H1 (cell line): ENCODE measurements around the gene HIPK1. TPM values are rescaled to one million over a fixed set of nuclear protein-coding genes. Genes with fewer than 3 reads are reported as not detected.

Source experiments
- CTCF ChIA-PET: fragments of 300-600 bp; sonication (Branson Sonifier 250); formaldehyde crosslinking; loops from one replicate; lab custom pipeline; 2021; ENCODE audit not compliant: partially characterized antibody; lab: Charles Lee
- POLR2A ChIA-PET: fragments of 300-600 bp; sonication (Branson Sonifier 250); formaldehyde crosslinking; loops from one replicate; lab custom pipeline; 2021; ENCODE audit warnings: inconsistent platforms; ENCODE audit not compliant: partially characterized antibody; lab: Charles Lee
- DNase-seq, 2 experiments: peaks; one replicate each; pipeline versions ENCODE4 v3.0.0 to v3.0.0-alpha.2; 2010 to 2022; ENCODE audit warnings: low spot score in 2 of 2, low read depth in 1 of 2, mixed read lengths in 1 of 2
- FAIRE-seq: peaks from 2 replicates; lab custom pipeline; 2011; peaks lifted over from hg19 to GRCh38; lab: Jason Lieb, UNC
- H2AFZ ChIP-seq: 2 replicates; pipeline ENCODE4 v1.8.1; 2012; ENCODE audit warnings: low read length, inconsistent platforms
- H2AK5ac ChIP-seq: 2 replicates; pipeline ENCODE4 v1.6.1; 2013; ENCODE audit warnings: low read depth, low read length
- H2BK120ac ChIP-seq: replicated peaks from 2 replicates; pipeline ENCODE3; 2013; ENCODE audit warnings: low read depth, low read length, inconsistent platforms
- H2BK12ac ChIP-seq: 2 replicates; pipeline ENCODE4 v1.6.1; 2013; ENCODE audit warnings: low read depth, low read length
- H2BK15ac ChIP-seq: 2 replicates; pipeline ENCODE4 v1.6.1; 2013; ENCODE audit warnings: low read length
- H2BK20ac ChIP-seq: 2 replicates; pipeline ENCODE4 v1.6.1; 2013; ENCODE audit warnings: low read length
- H2BK5ac ChIP-seq: 2 replicates; pipeline ENCODE4 v1.6.1; 2013; ENCODE audit warnings: low read depth, low read length
- H3K14ac ChIP-seq: 2 replicates; pipeline ENCODE4 v1.6.1; 2013; ENCODE audit warnings: inconsistent platforms; ENCODE audit not compliant: insufficient read length
- H3K18ac ChIP-seq: 2 replicates; pipeline ENCODE4 v1.6.1; 2013; ENCODE audit warnings: low read length; ENCODE audit errors: extremely low read depth
- H3K23ac ChIP-seq: 2 replicates; pipeline ENCODE4 v1.6.1; 2013; ENCODE audit warnings: inconsistent platforms; ENCODE audit not compliant: insufficient read length
- H3K23me2 ChIP-seq: 2 replicates; pipeline ENCODE4 v1.6.1; 2013; ENCODE audit warnings: low read depth, low read length
- H3K27ac ChIP-seq: 2 replicates; pipeline ENCODE4 v1.6.1; 2011; ENCODE audit warnings: low read depth, low read length, inconsistent platforms
- H3K27me3 ChIP-seq, 4 experiments: replicated peaks in 1 of 4; 1 replicate in 1 of 4; 2 replicates in 3 of 4; pipeline versions ENCODE4 v1.6.1 to v1.8.1; 2011 to 2013; ENCODE audit warnings: low read length in 3 of 4, mild to moderate bottlenecking in 3 of 4, inconsistent platforms in 2 of 4, mixed read lengths in 2 of 4, moderate library complexity in 1 of 4; ENCODE audit not compliant: control insufficient read depth in 3 of 4, insufficient read depth in 3 of 4; ENCODE audit errors: extremely low read depth in 1 of 4
- H3K36me3 ChIP-seq, 4 experiments: 2 replicates each; pipeline versions ENCODE4 v1.6.1 to v1.8.1; 2011 to 2013; ENCODE audit warnings: mild to moderate bottlenecking in 4 of 4, low read length in 3 of 4, moderate library complexity in 2 of 4, control low read depth in 1 of 4, inconsistent platforms in 1 of 4; ENCODE audit not compliant: insufficient read depth in 4 of 4, control insufficient read depth in 2 of 4
- H3K4ac ChIP-seq: replicated peaks from 2 replicates; pipeline ENCODE3; 2013; ENCODE audit warnings: low read length, low read depth, mixed read lengths, inconsistent platforms; ENCODE audit not compliant: insufficient read length
- H3K4me1 ChIP-seq, 4 experiments: replicated peaks in 1 of 4; 1 replicate in 1 of 4; 2 replicates in 3 of 4; pipeline versions ENCODE4 v1.6.1 to v1.8.1; 2011 to 2013; ENCODE audit warnings: low read length in 3 of 4, inconsistent platforms in 2 of 4, mixed read lengths in 1 of 4; ENCODE audit not compliant: insufficient read depth in 4 of 4, control insufficient read depth in 3 of 4
- H3K4me2 ChIP-seq, 2 experiments: 2 replicates each; pipeline versions ENCODE4 v1.6.1 to v1.8.1; 2011 to 2013; ENCODE audit warnings: low read depth in 2 of 2, low read length in 2 of 2, control low read depth in 1 of 2, inconsistent platforms in 1 of 2, mild to moderate bottlenecking in 1 of 2; ENCODE audit not compliant: insufficient read depth in 1 of 2
- H3K4me3 ChIP-seq, 4 experiments: fragments of 200-600, 300-600 bp in 1 of 4; sonication (generic), shearing (Covaris generic), sonication (Bioruptor Twin) in 1 of 4; 2 replicates each; pipeline versions ENCODE4 v1.5.1 to v1.8.1; 2011 to 2016; ENCODE audit warnings: low read length in 4 of 4, low read depth in 3 of 4, control low read depth in 2 of 4, inconsistent platforms in 2 of 4, mild to moderate bottlenecking in 2 of 4, mixed read lengths in 1 of 4, moderate library complexity in 1 of 4; ENCODE audit not compliant: insufficient read depth in 2 of 4; ENCODE audit errors: extremely low read depth in 1 of 4
- H3K56ac ChIP-seq: replicated peaks from 2 replicates; pipeline ENCODE3; 2013; ENCODE audit warnings: low read depth, mild to moderate bottlenecking, mixed read lengths, low read length, inconsistent platforms; ENCODE audit not compliant: insufficient read length
- H3K79me1 ChIP-seq: 2 replicates; pipeline ENCODE4 v1.6.1; 2013; ENCODE audit warnings: low read depth, low read length, control low read depth
- H3K79me2 ChIP-seq, 2 experiments: 2 replicates each; pipeline versions ENCODE4 v1.6.1 to v1.8.1; 2012 to 2013; ENCODE audit warnings: low read length in 2 of 2, mild to moderate bottlenecking in 2 of 2, inconsistent platforms in 1 of 2; ENCODE audit not compliant: insufficient read depth in 2 of 2, control insufficient read depth in 1 of 2
- H3K9ac ChIP-seq, 4 experiments: replicated peaks in 1 of 4; 1 replicate in 1 of 4; 2 replicates in 3 of 4; pipeline versions ENCODE4 v1.6.1 to v1.8.1; 2011 to 2013; ENCODE audit warnings: low read depth in 3 of 4, low read length in 3 of 4, control low read depth in 2 of 4, mild to moderate bottlenecking in 2 of 4, moderate library complexity in 2 of 4, inconsistent platforms in 1 of 4; ENCODE audit errors: extremely low read depth in 1 of 4
- H3K9me3 ChIP-seq, 2 experiments: 2 replicates each; pipeline versions ENCODE4 v1.6.1 to v1.8.1; 2012 to 2013; ENCODE audit warnings: mild to moderate bottlenecking in 2 of 2, moderate library complexity in 2 of 2, control low read depth in 1 of 2, inconsistent platforms in 1 of 2, low read depth in 1 of 2, low read length in 1 of 2, mixed read lengths in 1 of 2; ENCODE audit not compliant: insufficient read depth in 2 of 2
- H4K20me1 ChIP-seq, 2 experiments: replicated peaks in 1 of 2; 2 replicates each; pipeline versions ENCODE3 to v1.8.1; 2011 to 2013; ENCODE audit warnings: inconsistent platforms in 2 of 2, low read length in 2 of 2, mild to moderate bottlenecking in 1 of 2; ENCODE audit not compliant: insufficient read depth in 2 of 2, control insufficient read depth in 1 of 2
- H4K5ac ChIP-seq: 2 replicates; pipeline ENCODE4 v1.6.1; 2013; ENCODE audit warnings: low read length, low read depth, mixed read lengths, inconsistent platforms; ENCODE audit not compliant: insufficient read length
- H4K8ac ChIP-seq: 2 replicates; pipeline ENCODE4 v1.8.0; 2013; ENCODE audit warnings: mild to moderate bottlenecking, moderate library complexity, low read length, inconsistent platforms; ENCODE audit not compliant: insufficient read depth; ENCODE audit errors: extremely low read depth
- H4K91ac ChIP-seq: replicated peaks from 2 replicates; pipeline ENCODE3; 2013; ENCODE audit warnings: low read length, mixed read lengths, inconsistent platforms; ENCODE audit not compliant: insufficient read length
- ASH2L ChIP-seq: fragments of 200-600, 300-600 bp; sonication (generic); IDR thresholded peaks from one replicate; pipeline ENCODE4 v1.7.1; 2017; ENCODE audit warnings: low read length
- BCL11A ChIP-seq, 2 experiments: IDR thresholded peaks; one replicate each; pipeline ENCODE4 v1.6.1; 2011; ENCODE audit warnings: low read depth in 2 of 2, low read length in 2 of 2, mild to moderate bottlenecking in 2 of 2
- CBX8 ChIP-seq: fragments of 300-800, 300-1000 bp; sonication (generic); IDR thresholded peaks from 2 replicates; pipeline ENCODE4 v1.7.1; 2016; ENCODE audit warnings: low read depth, low read length, borderline replicate concordance
- GABPA ChIP-seq: IDR thresholded peaks from 2 replicates; pipeline ENCODE4 v1.6.1; 2011; ENCODE audit warnings: mild to moderate bottlenecking, low read length, moderate library complexity, borderline replicate concordance; ENCODE audit not compliant: insufficient read depth
- KDM4A ChIP-seq: IDR thresholded peaks from one replicate; pipeline ENCODE4 v1.7.1; 2012; ENCODE audit warnings: low read depth, mild to moderate bottlenecking, moderate library complexity, low read length, inconsistent platforms; ENCODE audit not compliant: severe bottlenecking
- POLR2AphosphoS5 ChIP-seq: IDR thresholded peaks from 2 replicates; pipeline ENCODE4 v1.6.1; 2011; ENCODE audit warnings: low read depth, low read length
- RFX5 ChIP-seq: IDR thresholded peaks from 2 replicates; pipeline ENCODE4 v1.6.1; 2011; ENCODE audit warnings: low read depth, low read length, improper control_type of control experiment, borderline replicate concordance
- SUZ12 ChIP-seq: fragments of 200-600 bp; sonication (generic); IDR thresholded peaks from 2 replicates; pipeline ENCODE4 v1.6.1; 2012; ENCODE audit warnings: mild to moderate bottlenecking, inconsistent platforms, low read length, moderate library complexity, mixed read lengths
- TAF1 ChIP-seq: IDR thresholded peaks from 2 replicates; pipeline ENCODE4 v1.6.1; 2011; ENCODE audit warnings: mild to moderate bottlenecking, low read depth, low read length
- YY1 ChIP-seq: IDR thresholded peaks from 2 replicates; pipeline ENCODE4 v1.6.1; 2011; ENCODE audit warnings: low read depth, mild to moderate bottlenecking, low read length
- WGBS, 2 experiments: shearing (Covaris generic) in 1 of 2; methylation state at CpG; one replicate each; pipeline versions ENCODE4 v1.1.6 to v1.1.7; 2013 to 2015; ENCODE audit warnings: low lambda C conversion rate in 2 of 2, mixed read lengths in 2 of 2, inconsistent platforms in 1 of 2, low coverage in 1 of 2, missing lambda C conversion rate in 1 of 2; ENCODE audit not compliant: insufficient replicate concordance in 2 of 2, insufficient coverage in 1 of 2, insufficient read length in 1 of 2; ENCODE audit errors: extremely low coverage in 1 of 2, missing lambda C conversion rate in 1 of 2; 5-methylcytosine and 5-hydroxymethylcytosine counted together
- polyA plus RNA-seq, 7 experiments: library from polyadenylated mRNA; depleted of rRNA in 3 of 7; stranded (reverse) in 5 of 7; unstranded in 2 of 7; fragments of >200 nt in 5 of 7; fragments of 200-250 nt in 2 of 7; gene quantifications; 1 replicate in 5 of 7; 2 replicates in 1 of 7; 4 replicates in 1 of 7; pipeline versions ENCODE4 v1.2.1 to v1.2.3, GENCODE V29; 2011 to 2013; ENCODE audit warnings: missing spikeins in 2 of 7, mixed read lengths in 2 of 7
- total RNA-seq: library from RNA; stranded (reverse); fragmentation: NEBNext Ultra II Directional; extraction: Animal tissue kit (Norgen Biotek cat#: 25700); gene quantifications from 2 replicates; pipeline ENCODE4 v1.2.1, GENCODE V29; 2021
- TF ChIP-seq, protein P1 (sequence below): IDR thresholded peaks from 2 replicates; pipeline ENCODE4 v1.6.1; 2011; ENCODE audit warnings: low read depth, mild to moderate bottlenecking, low read length; ENCODE audit not compliant: insufficient read depth

Gene HIPK1
- total and polyA plus RNA-seq, 2 of the 8 experiments (the other 6 are each of a cell fraction or from before 2014, with no cell fraction given): 46.2 to 64.3 TPM

DNA sequence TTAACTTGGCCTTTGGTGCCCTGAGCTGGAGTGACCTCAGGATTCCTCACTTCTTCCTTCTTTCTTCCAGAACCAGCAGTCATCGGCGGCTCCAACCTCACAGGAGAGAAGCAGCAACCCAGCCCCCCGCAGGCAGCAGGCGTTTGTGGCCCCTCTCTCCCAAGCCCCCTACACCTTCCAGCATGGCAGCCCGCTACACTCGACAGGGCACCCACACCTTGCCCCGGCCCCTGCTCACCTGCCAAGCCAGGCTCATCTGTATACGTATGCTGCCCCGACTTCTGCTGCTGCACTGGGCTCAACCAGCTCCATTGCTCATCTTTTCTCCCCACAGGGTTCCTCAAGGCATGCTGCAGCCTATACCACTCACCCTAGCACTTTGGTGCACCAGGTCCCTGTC lies 43.8 kb downstream of the HIPK1 start:
- CTCF ChIA-PET: no interaction called here
- Histone ChIP-seq H3K18ac (no peak overlapping the region), H3K4me2 (no peak overlapping the region)

More for the DNA sequence above, 43.8 kb downstream of the HIPK1 start:
- no peak overlapping the region for H3K4me3 ChIP-seq
- no peaks in the 10 kb centered on the region for H3K23me2 ChIP-seq
- no peak overlapping the region for H3K23ac ChIP-seq
- WGBS, 2 experiments: 86% methylated on average over 9 of the region's 9 CpGs; no CpG with 5 or more reads in 1 of the 2 experiments
- H3K14ac ChIP-seq: no peak overlapping the region
- H3K36me3 ChIP-seq: peaks cover 4 to 58% (median 42%) of the 10 kb centered on the region in 4 experiments; a peak in 7 of 8 replicates
- H2BK15ac ChIP-seq: no peak overlapping the region
- H3K79me2 ChIP-seq: no peaks in the 10 kb centered on the region
- no peak overlapping the region for H3K56ac ChIP-seq
- H3K4me1 ChIP-seq: peaks cover 3 to 15% (median 8%) of the 10 kb centered on the region in 4 experiments; a peak in 6 of 7 replicates
- H3K27ac ChIP-seq: no peak overlapping the region
- no peaks in the 10 kb centered on the region for H3K9me3 ChIP-seq
- DNase-seq: no peak
- H4K20me1 ChIP-seq: no peaks in the 10 kb centered on the region
- H3K4ac ChIP-seq: no peak overlapping the region
- H3K79me1 ChIP-seq: 0 out of 2 replicates have a peak, but pooled peaks cover 2% of the 10 kb centered on the region
- H2AK5ac ChIP-seq: no peak overlapping the region
- POLR2A ChIA-PET: no interaction called here
- no peak overlapping the region for H2BK12ac ChIP-seq
- no peak overlapping the region for H2BK120ac ChIP-seq
- H2BK5ac ChIP-seq: no peak overlapping the region
- H4K91ac ChIP-seq: no peak overlapping the region
- no peak for FAIRE-seq
- no peak overlapping the region; the same call in 1 of the 2 replicates for H4K8ac ChIP-seq
- H3K9ac ChIP-seq: no peak overlapping the region
- no peak overlapping the region for H2BK20ac ChIP-seq
- TF ChIP-seq, protein P1, sequence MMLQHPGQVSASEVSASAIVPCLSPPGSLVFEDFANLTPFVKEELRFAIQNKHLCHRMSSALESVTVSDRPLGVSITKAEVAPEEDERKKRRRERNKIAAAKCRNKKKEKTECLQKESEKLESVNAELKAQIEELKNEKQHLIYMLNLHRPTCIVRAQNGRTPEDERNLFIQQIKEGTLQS: no peak
- TF ChIP-seq TAF1 (no peak), CBX8 (no peak), GABPA (no peak), YY1 (no peak), POLR2AphosphoS5 (no peak), RFX5 (no peak), SUZ12 (no peak), BCL11A (IDR thresholded peaks at IDR 0.05; ENCODE audit: low read depth in 2 of 2, low read length in 2 of 2) (no peak), ASH2L (no peak), KDM4A (no peak)
- H2AFZ ChIP-seq: no peak overlapping the region
- H4K5ac ChIP-seq: no peak overlapping the region
- H3K27me3 ChIP-seq: no peaks in the 10 kb centered on the region
